ENCODE results near the gene SDK2. TPM values are rescaled to one million over a fixed set of nuclear protein-coding genes. Genes with fewer than 3 reads are reported as not detected.

The SDK2 gene
- total and polyA plus RNA-seq, 2 of the 4 experiments (the other 2 are of a cell fraction) = under 0.01 to 0.03 TPM

DNA sequence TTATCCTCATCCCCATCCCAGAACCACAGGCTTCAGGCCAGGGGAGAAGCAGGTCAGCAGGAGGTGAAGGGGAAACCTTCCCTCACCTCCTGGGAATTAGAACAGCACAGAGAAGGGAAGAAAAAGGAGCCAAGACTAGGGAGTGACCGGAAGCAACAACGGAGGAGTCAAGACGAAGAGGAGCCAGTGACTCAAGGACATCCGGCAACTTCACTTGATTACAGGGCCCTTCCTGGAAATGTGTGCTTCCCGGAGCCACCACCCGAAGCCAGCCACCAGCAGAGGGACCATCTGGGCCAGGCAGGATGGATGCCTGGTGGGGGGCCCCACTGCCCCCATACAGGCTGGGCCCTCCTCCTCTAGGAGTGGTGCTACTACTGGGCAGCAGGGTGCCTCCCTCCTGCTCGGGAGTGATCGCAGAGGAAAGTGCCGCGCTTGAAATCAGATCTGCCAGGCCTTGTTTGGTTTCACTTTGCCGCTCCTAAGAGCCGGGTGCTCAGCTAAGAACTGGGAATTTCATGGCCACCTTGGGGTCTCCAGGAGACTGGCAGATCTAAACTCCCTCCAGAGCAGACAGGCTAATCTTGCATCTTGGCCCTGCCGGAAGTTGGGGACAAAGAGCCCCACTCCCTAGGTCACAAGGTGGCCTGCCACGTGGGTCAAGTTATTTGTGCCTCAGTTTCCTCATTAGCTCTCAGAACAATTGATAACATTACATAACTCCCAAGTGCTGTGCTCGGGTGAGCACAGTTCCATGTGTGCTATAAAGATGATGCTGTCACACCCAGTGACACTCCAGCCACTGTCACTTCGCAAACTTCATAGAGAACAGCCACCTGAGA, 339.1 kb downstream of the SDK2 start:
- Histone ChIP-seq H4K5ac (ENCODE audit: low read depth, low read length) (peak overlapping the region; percentile 66), H3K27me3 (ENCODE audit: control insufficient read depth, insufficient read depth, low read length) (no peaks in the 10 kb centered on the region), H4K8ac (ENCODE audit: low read depth in 2 of 2, low read length in 2 of 2) (peak overlapping the region; percentile 90 to 99), H3K4me1 (ENCODE audit: control insufficient read depth, insufficient read depth, low read length) (peaks cover 37% of the 10 kb centered on the region), H3K18ac (ENCODE audit: low read depth, low read length) (peak overlapping the region; percentile 53), H2AK5ac (ENCODE audit: low read depth, low read length) (peak overlapping the region; percentile 99), H3K23ac (ENCODE audit: low read depth, low read length) (peak overlapping the region; percentile 97), H3K79me1 (ENCODE audit: low read depth in 1 of 2, low read length in 2 of 2) (peaks cover 16 to 59% of the 10 kb centered on the region in 2 experiments), H3K9me1 (ENCODE audit: insufficient read depth, low read length) (peaks cover 13% of the 10 kb centered on the region), H2BK20ac (ENCODE audit: low read depth, low read length) (peak overlapping the region; percentile 85), H2BK120ac (ENCODE audit: low read depth, low read length) (peak overlapping the region; percentile 92), H4K20me1 (ENCODE audit: insufficient read depth, low read length) (peaks cover 12% of the 10 kb centered on the region), H3K56ac (ENCODE audit: extremely low read depth, insufficient read depth, low read length) (peak overlapping the region; percentile 95), H4K91ac (ENCODE audit: insufficient read depth, low read depth, low read length) (peak overlapping the region; percentile 96), H2AFZ (replicated peaks; ENCODE audit: low read length, poor library complexity) (peak overlapping the region; percentile 90), H3K36me3 (ENCODE audit: control insufficient read depth, insufficient read depth, low read length) (peaks cover 3% of the 10 kb centered on the region; the same call in 1 of the 2 replicates), H2AK9ac (replicated peaks; ENCODE audit: low read depth, low read length, poor library complexity) (peak overlapping the region; percentile 92), H3K4me3 (ENCODE audit: insufficient read depth, low read depth, low read length) (peak overlapping the region; percentile 5), H3K9ac (ENCODE audit: low read depth, low read length) (peak overlapping the region; percentile 74), H2BK5ac (ENCODE audit: low read depth, low read length, poor library complexity, severe bottlenecking) (peak overlapping the region; percentile 86), H3K4me2 (ENCODE audit: low read depth, low read length) (peak overlapping the region; percentile 85), H2BK15ac (ENCODE audit: low read depth, low read length) (peak overlapping the region; percentile 69), H3K9me3 (ENCODE audit: control insufficient read depth, insufficient read depth, low read length) (no peaks in the 10 kb centered on the region), H3K27ac (ENCODE audit: insufficient read depth, low read length) (peak overlapping the region; percentile 90), H3K4ac (ENCODE audit: low read depth, low read length) (peak overlapping the region; percentile 98), H3K14ac (replicated peaks; ENCODE audit: low read depth, low read length) (peak overlapping the region; percentile 92)
- CTCF ChIA-PET = interaction anchor here (0.8 to 1.2 kb wide), 3 partner anchors 9 to 65 kb away, joined by 3 to 6 read pairs (median 3); no protein-coding TSS in a partner anchor
- TF ChIP-seq SMC3 (IDR thresholded peaks at IDR 0.05; ENCODE audit: low read depth, low read length) (peak; percentile 37; the same call in 1 of the 2 replicates), CEBPB (IDR thresholded peaks at IDR 0.05; ENCODE audit: low read depth, low read length) (no peak), CHD1 (IDR thresholded peaks at IDR 0.05; ENCODE audit: low read depth, low read length) (no peak), CTCF (conservative IDR thresholded peaks at IDR 0.05; ENCODE audit: low read depth, low read length) (peak; percentile 43), FOS (IDR thresholded peaks at IDR 0.05; ENCODE audit: low read depth, low read length) (0 out of 2 replicates have a peak, but pooled peaks have one; percentile 2), RAD21 (IDR thresholded peaks at IDR 0.05; ENCODE audit: low read length) (peak; percentile 45)
- intact Hi-C loops (cut with micrococcal nuclease) = no loop called here
- POLR2A ChIA-PET (ENCODE audit: unreplicated experiment) = no interaction called here
- DNase-seq (peak; percentile 78), ATAC-seq (ENCODE audit: low read depth) (peak; percentile 62)
- no TSS peak for BruUV-seq (replicated peaks)
- in situ Hi-C loops (cut with MboI; ENCODE audit: low sequenced_read_pairs) = loop anchor here (5.0 kb wide), 1 partner anchor 67 kb away; no protein-coding TSS in a partner anchor
- WGBS, 2 experiments (ENCODE audit: extremely low coverage in 2 of 2, insufficient read length in 1 of 2) = 0% methylated on average over 5 of the region's 16 CpGs; no CpG with 5 or more reads in 1 of the 2 experiments
- dilution Hi-C loops (cut with HindIII; ENCODE audit: low sequenced_read_pairs, unreplicated experiment) = no loop called here
